Stimulated activated CD4-positive, alpha-beta T cell treated with anti-CD3 and anti-CD28 coated beads, Interleukin-2, amount 100 ng/mL, for 4 hours (primary cell): ENCODE results near the gene PRDM1.

Source experiments
- DNase-seq: peaks from one replicate; pipeline ENCODE4 v3.0.0-alpha.2; 2020; ENCODE audit warnings: low read depth

Gene PRDM1

GRCh38 chr6:106116125-106116832 lies 30.1 kb downstream of the PRDM1 start:
- no peak for DNase-seq

GRCh38 chr6:106117579-106117978 lies 31.4 kb downstream of the PRDM1 start:
- DNase-seq, result peak; percentile 53

DNA sequence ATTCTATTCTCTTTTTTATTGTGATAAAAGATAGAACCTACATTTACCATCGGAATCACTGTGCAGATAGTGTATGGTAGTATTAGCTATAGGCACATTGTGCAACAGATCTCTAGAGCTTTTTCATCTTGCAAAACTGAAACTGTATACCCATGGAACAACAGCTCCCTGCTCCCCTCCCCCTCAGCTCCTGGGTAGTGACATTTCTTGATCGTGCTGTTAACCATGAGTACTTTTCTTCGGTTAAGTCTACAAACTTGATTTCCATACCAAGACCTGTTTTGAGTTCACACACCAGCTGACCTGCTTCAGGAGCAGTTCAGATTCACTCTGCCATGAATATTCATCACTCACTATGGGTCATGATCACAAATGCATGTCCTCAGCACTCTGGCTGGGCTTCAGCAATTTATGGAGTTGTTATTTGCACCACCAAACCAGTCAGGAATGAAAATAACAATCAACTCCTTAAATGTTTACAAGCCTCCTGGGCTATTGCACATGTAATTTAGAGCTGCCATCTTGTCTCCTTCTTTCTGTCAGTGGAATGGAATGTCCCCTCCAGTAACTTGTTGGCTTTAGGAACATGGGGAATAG lies 32.8 kb downstream of the PRDM1 start:
- no peak for DNase-seq

- DNase-seq, result no peak
Measured at GRCh38 chr6:106119546-106119945, 33.4 kb downstream of the PRDM1 start.

- no peak for DNase-seq
Measured at GRCh38 chr6:106120006-106120405, 33.9 kb downstream of the PRDM1 start.

- DNase-seq, result no peak
Measured at GRCh38 chr6:106120406-106120805, 34.3 kb downstream of the PRDM1 start.

- DNase-seq, result no peak
Measured at GRCh38 chr6:106122306-106122918, 36.3 kb downstream of the PRDM1 start.

DNA sequence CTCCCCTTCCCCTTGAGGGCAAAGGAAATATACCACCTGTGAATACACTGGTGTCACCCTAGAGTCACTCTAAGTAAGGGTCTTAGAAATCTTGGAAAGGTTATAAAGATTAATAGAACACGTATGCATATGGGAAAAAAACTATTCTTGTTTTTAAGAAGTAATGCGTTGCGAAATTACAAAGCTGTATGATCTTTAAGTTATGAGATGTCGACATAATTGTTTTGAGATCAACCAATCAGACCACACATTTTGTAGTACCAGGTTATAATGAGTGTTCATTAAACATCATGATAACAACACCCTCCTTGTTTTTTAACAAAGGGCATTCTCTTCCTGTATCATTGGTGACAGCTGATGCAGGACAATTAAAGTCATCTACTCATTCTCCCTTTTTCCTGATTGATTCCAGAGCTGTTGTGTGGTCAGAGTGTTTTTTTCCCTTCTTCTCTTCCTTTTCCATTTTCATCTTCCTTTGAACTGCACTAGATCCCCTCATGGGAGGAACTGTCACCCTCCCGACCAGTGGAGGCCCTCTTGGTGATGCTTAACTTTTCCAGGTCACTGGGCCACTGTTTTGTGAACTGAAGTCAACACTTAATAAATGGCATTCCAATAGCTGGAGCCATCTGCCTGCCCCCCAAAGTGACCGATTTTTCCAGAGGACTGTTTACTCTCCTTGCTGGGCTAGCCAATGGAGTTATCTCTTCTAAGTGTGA lies 37.0 kb downstream of the PRDM1 start:
- DNase-seq, result no peak

- no peak for DNase-seq
Measured at GRCh38 chr6:106124015-106124414, 37.9 kb downstream of the PRDM1 start.

DNA sequence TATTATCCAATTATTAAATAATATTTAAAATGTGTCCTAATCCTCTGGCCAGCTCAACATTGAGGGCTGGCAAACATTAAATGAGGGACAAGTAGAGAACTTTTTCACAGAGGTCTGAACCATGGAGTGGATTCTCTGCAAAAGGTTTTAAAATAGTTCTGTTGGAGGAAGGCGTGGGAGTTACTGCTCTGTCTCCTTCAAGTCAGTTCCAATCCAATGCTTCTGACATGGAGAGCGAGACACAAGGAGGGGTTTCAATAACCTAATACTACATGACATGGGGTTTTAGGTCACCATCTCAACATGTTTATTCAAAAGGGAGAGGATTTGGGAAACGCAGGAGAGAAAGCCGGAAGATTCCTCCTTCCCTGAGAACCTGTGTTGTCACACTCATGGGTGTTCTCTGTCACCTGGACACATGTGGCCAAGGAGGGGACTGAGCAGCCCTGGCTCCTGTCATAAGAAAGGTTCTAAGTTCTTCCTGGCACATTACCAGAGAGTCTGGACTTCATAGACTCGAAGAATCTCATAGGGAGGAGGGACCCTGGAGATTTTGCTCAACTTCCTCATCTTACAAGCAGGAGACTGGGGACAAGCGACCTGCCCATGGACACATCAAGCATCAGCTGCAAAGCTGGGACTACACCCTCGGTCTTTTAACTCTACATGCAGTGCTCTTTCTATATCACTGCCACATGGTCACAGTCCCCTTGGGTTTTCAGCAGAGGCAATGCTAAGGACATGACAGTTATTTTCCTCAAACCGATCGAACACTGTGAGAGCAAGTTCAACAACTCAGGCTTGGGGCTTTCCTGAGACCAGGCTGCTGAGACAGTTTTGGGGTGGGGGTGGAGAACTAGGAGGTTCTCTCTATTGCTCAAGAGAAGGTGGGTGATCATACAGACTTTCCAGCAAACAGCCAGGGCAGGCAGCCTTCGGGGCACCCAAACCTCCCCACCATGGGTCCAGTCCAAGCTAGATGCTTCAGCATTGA lies 38.6 kb downstream of the PRDM1 start:
- DNase-seq, result no peak

DNA sequence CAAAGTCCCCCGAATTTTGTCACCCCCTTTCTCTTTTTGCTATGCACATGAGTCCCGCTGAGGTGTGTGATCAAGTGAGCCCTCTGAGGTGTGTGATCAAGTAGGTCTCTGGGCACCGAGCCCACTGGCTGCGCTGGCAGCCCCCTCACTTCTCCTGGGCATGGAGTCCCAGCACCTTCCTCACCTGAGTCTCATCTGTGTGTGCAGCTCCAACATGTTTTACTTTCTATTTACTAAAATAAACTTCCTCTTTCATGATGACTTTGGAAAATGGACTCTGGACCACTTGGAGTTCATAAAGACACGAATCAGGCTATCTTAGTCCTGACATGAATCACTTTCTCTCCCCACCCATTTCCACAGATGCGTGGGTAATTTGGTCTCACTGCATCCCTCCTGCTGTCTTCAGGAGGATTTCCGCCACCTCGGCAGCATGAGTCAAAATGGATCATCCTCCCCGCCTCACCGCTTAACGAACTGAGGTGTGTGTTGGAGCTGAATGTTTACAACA lies 39.8 kb downstream of the PRDM1 start:
- no peak for DNase-seq

- no peak for DNase-seq
Measured at GRCh38 chr6:106126482-106126881, 40.3 kb downstream of the PRDM1 start.

DNA sequence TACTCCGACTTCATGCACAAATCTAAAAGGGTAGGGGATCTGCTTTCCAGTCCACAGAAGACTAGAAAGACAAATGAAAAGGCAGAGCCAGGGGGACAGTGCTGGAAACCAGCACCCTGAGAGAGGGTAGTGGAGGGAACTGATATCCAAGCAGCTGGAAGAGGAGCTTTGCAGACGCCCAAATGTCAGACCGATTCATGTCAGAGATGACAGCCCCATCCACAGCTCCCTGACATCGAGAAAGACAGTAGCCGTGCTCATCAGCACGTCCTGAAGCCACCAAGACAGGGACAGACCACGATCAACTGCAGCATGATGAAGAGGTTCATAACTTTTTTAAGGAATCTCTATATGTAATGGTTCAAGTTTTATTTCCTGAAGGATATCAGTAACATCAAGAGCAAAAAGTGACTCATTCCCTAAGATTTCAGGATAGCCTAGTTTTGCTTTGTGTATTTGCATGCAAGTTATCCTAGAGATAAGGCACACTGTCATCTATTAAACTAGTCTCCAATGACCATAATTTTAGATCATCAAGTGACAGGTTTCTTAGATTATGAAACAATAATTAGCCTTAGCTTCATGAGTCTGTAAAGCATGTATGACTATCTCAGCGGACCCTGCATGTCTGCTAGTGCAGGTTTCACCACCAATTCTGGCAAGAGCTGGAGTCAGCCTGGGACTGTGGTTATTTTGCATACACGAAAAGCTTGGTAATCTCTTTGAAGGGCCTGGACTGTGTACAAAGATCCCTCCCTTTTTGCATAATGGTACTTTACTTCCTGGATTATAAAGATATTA lies 43.0 kb downstream of the PRDM1 start:
- no peak for DNase-seq

DNA sequence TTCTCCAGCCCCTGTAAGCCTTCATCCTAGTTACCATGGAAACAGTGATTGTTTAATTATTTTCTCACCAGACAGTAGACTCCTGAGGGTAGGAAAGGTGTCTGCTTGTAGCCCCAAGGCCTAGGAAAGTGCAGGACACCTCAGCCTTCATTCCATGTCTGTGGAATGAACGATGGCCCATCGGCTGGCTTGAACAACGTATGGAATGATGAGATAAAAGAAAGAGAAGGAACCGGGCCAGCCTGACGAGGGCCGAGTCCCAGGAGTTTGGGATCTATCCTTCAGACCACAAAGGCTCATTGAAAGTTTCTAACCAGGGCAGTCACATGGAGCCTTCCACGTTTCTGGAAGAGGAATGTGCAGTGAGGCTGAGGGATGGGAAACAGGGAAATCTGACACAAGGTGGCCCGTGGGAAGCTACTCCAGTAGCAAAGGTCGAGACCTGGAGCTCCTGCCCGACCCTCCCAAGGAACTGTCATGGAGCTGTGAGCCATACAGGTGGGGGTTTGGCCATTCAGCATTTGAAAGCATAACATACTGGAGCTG lies 46.1 kb downstream of the PRDM1 start:
- DNase-seq, result no peak

DNA sequence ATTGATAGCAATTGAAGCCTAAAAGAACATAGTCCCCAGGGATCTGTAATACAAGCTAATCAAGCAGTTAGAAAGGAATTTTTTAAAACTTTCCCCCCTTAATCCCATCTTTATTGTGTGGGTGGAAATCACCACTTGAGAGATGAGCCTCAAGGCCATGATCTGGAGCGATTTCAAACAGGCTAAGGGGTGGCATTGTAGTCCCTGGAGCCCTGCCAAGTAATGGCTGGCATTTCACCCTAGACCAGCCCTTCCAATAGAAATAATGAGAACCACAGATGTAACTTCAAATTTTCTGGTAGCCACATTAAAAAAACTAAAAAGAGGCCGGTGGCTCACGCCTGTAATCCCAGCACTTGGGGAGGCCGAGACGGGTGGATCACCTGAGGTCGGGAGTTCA lies 46.9 kb downstream of the PRDM1 start:
- no peak for DNase-seq

DNA sequence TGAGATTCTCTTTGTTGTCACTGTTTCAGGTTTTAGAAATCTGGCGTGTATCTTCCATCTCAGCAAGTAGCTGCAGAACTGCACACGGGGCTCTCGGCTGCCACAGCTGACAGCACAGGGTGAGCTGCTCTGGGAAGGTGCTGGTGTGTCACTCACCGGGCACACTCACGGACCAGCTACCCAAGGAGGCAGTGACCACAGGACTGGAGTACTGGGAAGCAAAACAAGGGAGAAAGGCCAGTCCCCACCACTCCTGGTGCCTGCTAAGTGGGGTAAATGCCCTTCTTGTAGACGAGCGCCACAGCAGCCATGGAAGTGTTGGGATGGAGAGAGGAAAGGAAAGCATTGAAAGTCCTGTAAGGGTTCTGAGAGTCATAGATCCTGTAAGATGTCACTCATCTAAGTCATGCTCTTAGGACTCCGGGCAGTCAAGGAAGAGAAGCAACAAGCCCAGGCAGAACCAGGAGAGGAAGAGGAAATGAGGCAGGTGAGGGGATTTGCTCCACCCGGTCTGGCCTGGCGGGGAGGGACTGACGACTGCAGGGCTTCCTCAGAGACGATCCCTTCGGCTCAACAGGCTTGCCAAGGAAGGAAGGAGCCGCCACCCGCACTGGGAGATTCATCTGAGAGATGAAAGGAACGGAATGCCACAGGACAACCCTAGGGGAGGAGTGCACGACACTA lies 48.1 kb downstream of the PRDM1 start:
- no peak for DNase-seq

GRCh38 chr6:106134906-106135634 lies 48.9 kb downstream of the PRDM1 start:
- no peak for DNase-seq

DNA sequence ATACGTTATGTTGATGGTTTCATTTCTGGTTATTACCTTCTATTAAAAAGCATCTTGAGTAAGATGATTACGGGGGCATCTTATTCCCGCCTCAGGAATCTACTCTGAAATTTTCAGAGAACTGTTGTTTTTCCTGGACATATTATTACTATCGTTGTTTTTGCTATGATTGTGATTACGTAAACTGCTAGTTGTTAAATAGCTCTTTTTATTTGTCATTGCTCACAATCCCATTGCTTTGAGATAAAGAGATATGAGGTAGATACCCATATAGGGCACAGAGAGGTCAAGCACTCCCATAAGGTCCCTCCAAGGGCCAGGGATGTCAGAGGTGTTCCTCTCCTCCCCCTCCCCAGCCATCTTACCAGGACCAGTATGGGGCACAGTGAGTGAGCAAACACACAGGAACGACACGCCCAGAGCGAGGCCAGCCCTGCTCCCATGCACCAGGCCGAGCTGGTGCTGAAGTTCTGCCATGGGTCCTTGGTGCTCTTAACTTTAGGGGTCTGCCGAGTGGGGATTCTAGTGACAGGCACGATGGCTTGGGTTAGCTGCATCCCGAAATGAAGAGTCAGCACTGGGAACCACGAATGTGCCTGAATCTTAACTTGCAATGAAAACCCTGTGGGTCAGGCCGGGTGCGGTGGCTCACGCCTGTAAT lies 49.9 kb downstream of the PRDM1 start:
- no peak for DNase-seq
